Vagina (tissue), 2 donors: Measurements from ENCODE around the gene HK3. TPM values are rescaled to one million over a fixed set of nuclear protein-coding genes. Genes with fewer than 3 reads are reported as not detected.
"Not testable (repeated sequence)": the region's sequence is repeated elsewhere in the genome, so short reads cannot be mapped to it uniquely, and the experiment has no call there.

ENCODE experiments used
- DNase-seq, 2 donors: peaks; one replicate each; pipeline ENCODE4 v3.0.0-alpha.2; 2017; ENCODE audit errors: extremely low spot score in 2 of 2
- H3K27ac ChIP-seq: fragments of 200-600 bp; sonication (generic); one replicate; pipeline ENCODE4 v1.5.1; 2019
- H3K27me3 ChIP-seq: fragments of 200-600 bp; sonication (generic); one replicate; pipeline ENCODE4 v1.5.1; 2019
- H3K36me3 ChIP-seq, 2 donors: fragments of 200-600 bp; sonication (generic); one replicate each; pipeline ENCODE4 v1.5.1; 2017 to 2019
- H3K4me1 ChIP-seq: fragments of 200-600 bp; sonication (generic); one replicate; pipeline ENCODE4 v1.5.1; 2019
- H3K4me3 ChIP-seq, 2 donors: fragments of 200-600 bp; sonication (generic); 1 replicate in 1 of 2; 2 replicates in 1 of 2; pipeline ENCODE4 v1.5.1; 2016 to 2019
- H3K9me3 ChIP-seq: fragments of 200-600 bp; sonication (generic); one replicate; pipeline ENCODE4 v1.5.1; 2019
- CTCF ChIP-seq, 3 experiments: fragments of 450-650 bp in 2 of 3; fragments of 200-600 bp in 1 of 3; sonication (generic) in 1 of 3; IDR thresholded peaks; one replicate each; pipeline ENCODE4 v1.5.1; 2017 to 2019; ENCODE audit warnings: antibody characterized with exemption in 3 of 3, mild to moderate bottlenecking in 2 of 3, moderate library complexity in 2 of 3
- POLR2A ChIP-seq, 2 donors: fragments of 450-650 bp; IDR thresholded peaks; one replicate each; pipeline ENCODE4 v1.6.1; 2017; ENCODE audit warnings: antibody characterized with exemption in 2 of 2, mild to moderate bottlenecking in 2 of 2, moderate library complexity in 2 of 2
- POLR2AphosphoS5 ChIP-seq, 2 donors: sonication (generic); formaldehyde crosslinking; IDR thresholded peaks; one replicate each; pipeline ENCODE4 v1.9.0; 2017; ENCODE audit warnings: antibody characterized with exemption in 2 of 2, mild to moderate bottlenecking in 2 of 2, low read depth in 1 of 2; ENCODE audit not compliant: insufficient read depth in 1 of 2
- intact Hi-C: fragments of 100-400 bp; cut with DNase I; formaldehyde crosslinking; loops from one replicate; pipeline ENCODE4 v1.15.1; 2023
- total RNA-seq: library from RNA; depleted of rRNA; stranded (reverse); fragments of >200 nt; gene quantifications from one replicate; pipeline ENCODE4 v1.2.3, GENCODE V29; 2016

The HK3 gene
- total RNA-seq, 1 donor from 2014 or later, result 7.4 TPM

- H3K27ac ChIP-seq, result no peak overlapping the region
- no peaks in the 10 kb centered on the region for H3K27me3 ChIP-seq
- H3K36me3 ChIP-seq, result no peaks in the 10 kb centered on the region
- H3K9me3 ChIP-seq, result no peaks in the 10 kb centered on the region
- no peak overlapping the region for H3K4me3 ChIP-seq
- no peak for DNase-seq
- TF ChIP-seq POLR2AphosphoS5 (IDR thresholded peaks at IDR 0.05; ENCODE audit: insufficient read depth in 1 of 2, low read depth in 1 of 2), result no peak
- no peak for TF ChIP-seq CTCF (IDR thresholded peaks at IDR 0.05)
- TF ChIP-seq POLR2A (IDR thresholded peaks at IDR 0.05), result no peak
- H3K4me1 ChIP-seq, result no peaks in the 10 kb centered on the region
- intact Hi-C loops, result no loop called here
These were observed 24.1 kb downstream of the HK3 start for GRCh38 chr5:176875014-176875550.

- H3K27me3 ChIP-seq, result no peaks in the 10 kb centered on the region
- H3K36me3 ChIP-seq, result no peaks in the 10 kb centered on the region
- H3K4me1 ChIP-seq, result no peaks in the 10 kb centered on the region
- H3K27ac ChIP-seq, result no peak overlapping the region
- TF ChIP-seq POLR2A (IDR thresholded peaks at IDR 0.05), result no peak
- no peak for TF ChIP-seq POLR2AphosphoS5 (IDR thresholded peaks at IDR 0.05; ENCODE audit: insufficient read depth in 1 of 2, low read depth in 1 of 2)
- TF ChIP-seq CTCF (IDR thresholded peaks at IDR 0.05), result no peak
- no peak overlapping the region for H3K4me3 ChIP-seq
- no peaks in the 10 kb centered on the region for H3K9me3 ChIP-seq
- intact Hi-C loops, result no loop called here
- DNase-seq, result no peak
These were observed 24.9 kb downstream of the HK3 start for GRCh38 chr5:176874198-176874780.

- no peaks in the 10 kb centered on the region for H3K4me1 ChIP-seq
- H3K36me3 ChIP-seq, result no peaks in the 10 kb centered on the region
- TF ChIP-seq POLR2AphosphoS5 (IDR thresholded peaks at IDR 0.05; ENCODE audit: insufficient read depth in 1 of 2, low read depth in 1 of 2) (no peak), CTCF (IDR thresholded peaks at IDR 0.05) (no peak), POLR2A (IDR thresholded peaks at IDR 0.05) (no peak)
- no peak overlapping the region for H3K27ac ChIP-seq
- DNase-seq, result no peak
- H3K4me3 ChIP-seq, result no peak overlapping the region
- H3K9me3 ChIP-seq, result no peaks in the 10 kb centered on the region
- intact Hi-C loops, result no loop called here
- H3K27me3 ChIP-seq, result no peaks in the 10 kb centered on the region
These were observed 25.5 kb downstream of the HK3 start for GRCh38 chr5:176873541-176874172.

- H3K27ac ChIP-seq, H3K4me3 ChIP-seq, H3K4me1 ChIP-seq, H3K27me3 ChIP-seq, DNase-seq, H3K36me3 ChIP-seq, H3K9me3 ChIP-seq, intact Hi-C loops: not testable (repeated sequence)
These were observed 26.1 kb downstream of the HK3 start for GRCh38 chr5:176873011-176873410.

- H3K36me3 ChIP-seq, H3K9me3 ChIP-seq, intact Hi-C loops, DNase-seq, H3K4me3 ChIP-seq, H3K4me1 ChIP-seq, H3K27me3 ChIP-seq, H3K27ac ChIP-seq: not testable (repeated sequence)
These were observed 26.6 kb downstream of the HK3 start for GRCh38 chr5:176872586-176872985.

GRCh38 chr5:176870644-176871043 is 28.5 kb downstream of the HK3 start:
- H3K4me1 ChIP-seq, H3K4me3 ChIP-seq, H3K27ac ChIP-seq, H3K36me3 ChIP-seq, H3K27me3 ChIP-seq, DNase-seq, H3K9me3 ChIP-seq, intact Hi-C loops: not testable (repeated sequence)
